Measurements from ENCODE around the gene CTBP2.

- no peak for TF ChIP-seq CTCF (IDR thresholded peaks at IDR 0.05)
- TF ChIP-seq POLR2A (IDR thresholded peaks at IDR 0.05), result no peak
Observed at GRCh38 chr10:125107166-125107949, 53.0 kb downstream of the CTBP2 start.

Data from thyroid gland (tissue), 4 donors.